Measurements from ENCODE around the gene SPOCK3.

- TF ChIP-seq, protein P1, sequence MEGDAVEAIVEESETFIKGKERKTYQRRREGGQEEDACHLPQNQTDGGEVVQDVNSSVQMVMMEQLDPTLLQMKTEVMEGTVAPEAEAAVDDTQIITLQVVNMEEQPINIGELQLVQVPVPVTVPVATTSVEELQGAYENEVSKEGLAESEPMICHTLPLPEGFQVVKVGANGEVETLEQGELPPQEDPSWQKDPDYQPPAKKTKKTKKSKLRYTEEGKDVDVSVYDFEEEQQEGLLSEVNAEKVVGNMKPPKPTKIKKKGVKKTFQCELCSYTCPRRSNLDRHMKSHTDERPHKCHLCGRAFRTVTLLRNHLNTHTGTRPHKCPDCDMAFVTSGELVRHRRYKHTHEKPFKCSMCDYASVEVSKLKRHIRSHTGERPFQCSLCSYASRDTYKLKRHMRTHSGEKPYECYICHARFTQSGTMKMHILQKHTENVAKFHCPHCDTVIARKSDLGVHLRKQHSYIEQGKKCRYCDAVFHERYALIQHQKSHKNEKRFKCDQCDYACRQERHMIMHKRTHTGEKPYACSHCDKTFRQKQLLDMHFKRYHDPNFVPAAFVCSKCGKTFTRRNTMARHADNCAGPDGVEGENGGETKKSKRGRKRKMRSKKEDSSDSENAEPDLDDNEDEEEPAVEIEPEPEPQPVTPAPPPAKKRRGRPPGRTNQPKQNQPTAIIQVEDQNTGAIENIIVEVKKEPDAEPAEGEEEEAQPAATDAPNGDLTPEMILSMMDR (IDR thresholded peaks at IDR 0.05): peak; percentile 35 to 56 (median 46)
- no peak for TF ChIP-seq POLR2A (IDR thresholded peaks at IDR 0.05)
Observed at GRCh38 chr4:167021545-167022155, 212.6 kb downstream of the SPOCK3 start.
